AG04450 (cell line): ENCODE data around the gene FIZ1. TPM values are rescaled to one million over a fixed set of nuclear protein-coding genes. Genes with fewer than 3 reads are reported as not detected.

ENCODE experiments used
- CTCF ChIA-PET: fragments of 300-600, 350-600 bp; formaldehyde crosslinking; extraction: SDS; loops from one replicate; lab custom pipeline; 2022; ENCODE audit warnings: antibody characterized with exemption, inconsistent platforms; lab: Charles Lee
- POLR2A ChIA-PET: fragments of 350-600 bp; formaldehyde crosslinking; extraction: SDS; loops from one replicate; lab custom pipeline; 2021; ENCODE audit warnings: antibody characterized with exemption, inconsistent platforms; lab: Yijun Ruan, JAX
- DNase-seq: peaks from one replicate; pipeline ENCODE4 v3.0.0-alpha.2; 2011; ENCODE audit warnings: low read depth, low spot score
- H3K27ac ChIP-seq: one replicate; pipeline ENCODE4 v1.5.1; 2012; ENCODE audit warnings: low read depth, low read length, control low read depth
- H3K27me3 ChIP-seq: one replicate; pipeline ENCODE4 v1.6.0; 2012; ENCODE audit warnings: low read length; ENCODE audit not compliant: control insufficient read depth, insufficient read depth
- H3K4me3 ChIP-seq: 2 replicates; pipeline ENCODE4 v1.5.1; 2011; ENCODE audit warnings: mild to moderate bottlenecking, low read depth, low read length, control low read depth
- H3K9me3 ChIP-seq: 2 replicates; pipeline ENCODE4 v1.5.1; 2012; ENCODE audit warnings: low read length; ENCODE audit not compliant: control insufficient read depth, insufficient read depth
- CTCF ChIP-seq: IDR thresholded peaks from 2 replicates; pipeline ENCODE4 v1.5.1; 2011; ENCODE audit warnings: low read depth, low read length, control low read depth, inconsistent platforms
- polyA plus RNA-seq: library from polyadenylated mRNA; depleted of rRNA; stranded (reverse); fragments of >200 nt; gene quantifications from 2 replicates; pipeline ENCODE4 v1.2.3, GENCODE V29; 2011

FIZ1 gene
- polyA plus RNA-seq, 1 experiment: 3.7 TPM

- ChIA-PET CTCF (no interaction called here), POLR2A (interaction anchor here (1.0 to 1.4 kb wide), 2 partner anchors 16 to 42 kb away, joined by 3 to 4 read pairs; partner anchors contain the start of genes FIZ1 and ZNF784)
- peak within 1 kb of the TSS; percentile 84 for H3K4me3 ChIP-seq
- no peaks in the 10 kb centered on the region; the same call in 1 of the 2 replicates for H3K9me3 ChIP-seq
- no peak for TF ChIP-seq CTCF
- H3K27ac ChIP-seq: peak within 1 kb of the TSS; percentile 85
- H3K27me3 ChIP-seq: no peaks in the 10 kb centered on the region
- DNase-seq: no peak
Measured at GRCh38 chr19:55640577-55641425, 41.5 kb upstream of the FIZ1 start, which contains the start of gene ZNF580. Gene ZNF580 (plus strand): TSS chr19:55641002. CDS start chr19:55642509, 1,507 bp downstream.

GRCh38 chr19:55640043-55640576 is 40.8 kb upstream of the FIZ1 start:
- peak; percentile 41 for TF ChIP-seq CTCF
- no peak for DNase-seq
- Histone ChIP-seq H3K27ac (peak overlapping the region; percentile 85), H3K27me3 (no peaks in the 10 kb centered on the region), H3K4me3 (peak overlapping the region; percentile 84), H3K9me3 (no peaks in the 10 kb centered on the region; the same call in 1 of the 2 replicates)
- ChIA-PET CTCF (interaction anchor here (1.3 kb wide), 1 partner anchor 9 kb away, joined by 3 read pairs; no protein-coding TSS in a partner anchor), POLR2A (interaction anchor here (1.0 to 1.4 kb wide), 2 partner anchors 16 to 41 kb away, joined by 3 to 4 read pairs; partner anchors contain the start of genes FIZ1 and ZNF784)

GRCh38 chr19:55638864-55639359 is 39.6 kb upstream of the FIZ1 start:
- TF ChIP-seq CTCF: peak; percentile 48
- Histone ChIP-seq H3K9me3 (no peaks in the 10 kb centered on the region; the same call in 1 of the 2 replicates), H3K4me3 (no peak overlapping the region), H3K27ac (no peak overlapping the region), H3K27me3 (no peaks in the 10 kb centered on the region)
- no peak for DNase-seq
- ChIA-PET CTCF (interaction anchor here (0.5 to 2.3 kb wide), 6 partner anchors 8 to 134 kb away, joined by 3 to 10 read pairs (median 6); partner anchors contain the start of gene CCDC106), POLR2A (no interaction called here)

- no peak for DNase-seq
- ChIA-PET CTCF (interaction anchor here (0.7 to 2.6 kb wide), 4 partner anchors 16 to 170 kb away, joined by 4 to 10 read pairs (median 8); no protein-coding TSS in a partner anchor), POLR2A (interaction anchor here (0.6 kb wide), 1 partner anchor 13 kb away, joined by 3 read pairs; the partner anchor contains the start of gene ZNF784)
- no peaks in the 10 kb centered on the region; the same call in 1 of the 2 replicates for H3K9me3 ChIP-seq
- no peaks in the 10 kb centered on the region for H3K27me3 ChIP-seq
- H3K4me3 ChIP-seq: no peak overlapping the region
- no peak for TF ChIP-seq CTCF
- peak overlapping the region; percentile 31 for H3K27ac ChIP-seq
Measured at GRCh38 chr19:55637534-55637933, 38.2 kb upstream of the FIZ1 start.
